ENCODE results near the gene FOLH1. TPM values are rescaled to one million over a fixed set of nuclear protein-coding genes. Genes with fewer than 3 reads are reported as not detected.
"Not testable (repeated sequence)": the region's sequence is repeated elsewhere in the genome, so short reads cannot be mapped to it uniquely, and the experiment has no call there.

FOLH1 gene
- total RNA-seq, 1 experiment from 2014 or later = 0.58 TPM

DNA sequence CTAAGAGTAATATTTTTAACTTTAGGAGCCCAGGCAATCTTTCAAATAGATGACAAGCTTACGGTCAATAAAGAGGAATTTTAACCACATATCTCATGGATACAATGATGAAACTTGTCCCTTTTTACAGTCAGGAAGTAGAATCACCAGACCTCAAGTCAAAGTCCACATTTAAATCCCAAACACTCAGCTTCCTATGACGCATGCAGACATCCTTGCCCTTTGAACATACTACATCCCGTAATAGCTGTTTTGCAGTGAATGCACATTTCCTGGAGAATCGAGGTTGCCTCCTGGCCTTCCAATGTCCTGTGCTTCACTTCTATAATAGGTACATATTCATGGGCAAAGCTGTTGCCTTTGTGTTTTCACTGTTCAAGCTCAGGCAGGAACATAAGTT, 25.3 kb upstream of the FOLH1 start:
- H3K9ac ChIP-seq (ENCODE audit: low read length); H3K4me2 ChIP-seq (ENCODE audit: low read length); H3K79me2 ChIP-seq (ENCODE audit: low read length); H3K4me3 ChIP-seq (ENCODE audit: low read length); BruUV-seq (replicated peaks); H3K9me2 ChIP-seq (replicated peaks; ENCODE audit: low read length); POLR2A ChIA-PET (ENCODE audit: unreplicated experiment); H3K4me1 ChIP-seq (ENCODE audit: insufficient read depth, low read length); ATAC-seq; H4K20me1 ChIP-seq (ENCODE audit: low read length); H3K9me3 ChIP-seq (ENCODE audit: low read length); H3K27ac ChIP-seq (ENCODE audit: low read length); H3K27me3 ChIP-seq (ENCODE audit: low read length); H2AFZ ChIP-seq (ENCODE audit: low read length); CTCF ChIA-PET; H3K36me3 ChIP-seq (ENCODE audit: low read depth, low read length); H3F3A ChIP-seq (ENCODE audit: low read length, unreplicated experiment); intact Hi-C loops (cut with micrococcal nuclease): not testable (repeated sequence)
- DNase-seq = peak; percentile 1

DNA sequence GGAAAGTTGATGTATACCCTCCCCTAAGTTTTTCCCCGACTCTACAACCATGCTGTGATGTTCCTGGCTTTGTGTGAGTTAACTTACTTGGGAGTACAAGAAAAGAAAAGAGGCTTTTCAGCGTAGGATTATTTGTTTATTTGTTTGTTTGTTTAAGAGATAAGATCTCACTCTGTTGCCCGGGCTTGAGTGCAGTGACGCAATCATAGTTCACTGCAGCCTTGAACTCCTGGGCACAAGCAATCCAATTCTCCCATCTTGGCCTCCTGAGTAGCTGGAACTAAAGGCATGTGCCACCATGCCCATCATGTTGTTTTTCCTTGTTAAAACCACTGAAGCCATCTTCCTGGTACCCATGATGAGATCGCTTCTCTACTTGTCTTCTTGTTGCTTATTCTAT, 24.6 kb upstream of the FOLH1 start:
- H3K9me2 ChIP-seq (replicated peaks; ENCODE audit: low read length); BruUV-seq (replicated peaks); H3K4me2 ChIP-seq (ENCODE audit: low read length); H3K27ac ChIP-seq (ENCODE audit: low read length); H3K4me3 ChIP-seq (ENCODE audit: low read length); H3K4me1 ChIP-seq (ENCODE audit: insufficient read depth, low read length); H3K9ac ChIP-seq (ENCODE audit: low read length); DNase-seq; H3K36me3 ChIP-seq (ENCODE audit: low read depth, low read length); H3K27me3 ChIP-seq (ENCODE audit: low read length); H3F3A ChIP-seq (ENCODE audit: low read length, unreplicated experiment); POLR2A ChIA-PET (ENCODE audit: unreplicated experiment); CTCF ChIA-PET; H4K20me1 ChIP-seq (ENCODE audit: low read length); ATAC-seq; H3K79me2 ChIP-seq (ENCODE audit: low read length); intact Hi-C loops (cut with micrococcal nuclease); H3K9me3 ChIP-seq (ENCODE audit: low read length); H2AFZ ChIP-seq (ENCODE audit: low read length): not testable (repeated sequence)

DNA sequence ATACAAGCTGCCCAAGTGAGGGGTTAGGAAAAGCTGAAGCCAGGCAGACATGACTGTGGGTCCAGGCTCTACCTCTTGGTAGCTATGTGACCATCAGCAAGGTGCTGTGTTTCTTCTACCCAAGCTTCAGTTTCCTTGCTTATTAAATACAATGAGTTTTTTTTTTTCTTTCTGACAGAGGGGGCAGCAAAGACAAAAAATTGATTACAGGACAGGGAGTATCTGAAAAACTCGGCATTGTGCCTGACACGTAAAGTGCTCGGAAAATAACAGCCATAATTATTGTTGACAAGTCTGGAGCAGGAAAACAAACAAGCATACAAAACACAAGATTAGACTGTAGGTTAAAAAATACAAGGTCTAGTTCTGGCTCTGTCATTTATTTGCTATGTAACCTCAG, 23.3 kb upstream of the FOLH1 start:
- H3K27ac ChIP-seq (ENCODE audit: low read length); H4K20me1 ChIP-seq (ENCODE audit: low read length); H3K27me3 ChIP-seq (ENCODE audit: low read length); H3K9me2 ChIP-seq (replicated peaks; ENCODE audit: low read length); H3K4me3 ChIP-seq (ENCODE audit: low read length); H3K4me2 ChIP-seq (ENCODE audit: low read length); ATAC-seq; BruUV-seq (replicated peaks); DNase-seq; H3K79me2 ChIP-seq (ENCODE audit: low read length); H3K4me1 ChIP-seq (ENCODE audit: insufficient read depth, low read length); POLR2A ChIA-PET (ENCODE audit: unreplicated experiment); H3F3A ChIP-seq (ENCODE audit: low read length, unreplicated experiment); H3K9ac ChIP-seq (ENCODE audit: low read length); H3K9me3 ChIP-seq (ENCODE audit: low read length); intact Hi-C loops (cut with micrococcal nuclease); H3K36me3 ChIP-seq (ENCODE audit: low read depth, low read length); CTCF ChIA-PET; H2AFZ ChIP-seq (ENCODE audit: low read length): not testable (repeated sequence)

DNA sequence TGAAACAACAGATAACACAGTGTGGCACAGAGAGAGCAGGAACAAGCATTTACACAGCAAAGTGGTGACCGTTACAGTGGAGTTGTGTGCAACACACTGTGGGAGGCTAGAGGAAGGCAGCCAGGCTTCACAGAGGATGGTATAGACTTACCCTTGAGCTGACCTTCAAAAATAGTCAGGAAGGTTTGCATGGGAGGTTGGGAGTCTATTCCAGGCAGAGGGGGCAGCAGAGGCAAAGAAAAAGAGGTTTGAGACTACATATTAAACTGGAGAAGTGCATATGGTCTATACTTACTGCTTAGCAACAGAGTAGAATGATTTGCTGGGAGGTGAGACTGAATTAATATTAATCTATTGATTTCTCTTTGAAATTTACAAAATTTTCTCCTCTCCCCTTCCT, 22.1 kb upstream of the FOLH1 start:
- ATAC-seq; BruUV-seq (replicated peaks); H3K9me3 ChIP-seq (ENCODE audit: low read length); intact Hi-C loops (cut with micrococcal nuclease); CTCF ChIA-PET; H3K9me2 ChIP-seq (replicated peaks; ENCODE audit: low read length); H3K27me3 ChIP-seq (ENCODE audit: low read length); POLR2A ChIA-PET (ENCODE audit: unreplicated experiment); H3K4me3 ChIP-seq (ENCODE audit: low read length); H4K20me1 ChIP-seq (ENCODE audit: low read length); H3K27ac ChIP-seq (ENCODE audit: low read length); H3K9ac ChIP-seq (ENCODE audit: low read length); H2AFZ ChIP-seq (ENCODE audit: low read length); H3K36me3 ChIP-seq (ENCODE audit: low read depth, low read length); H3K4me2 ChIP-seq (ENCODE audit: low read length); H3K4me1 ChIP-seq (ENCODE audit: insufficient read depth, low read length); DNase-seq; H3F3A ChIP-seq (ENCODE audit: low read length, unreplicated experiment); H3K79me2 ChIP-seq (ENCODE audit: low read length): not testable (repeated sequence)

DNA sequence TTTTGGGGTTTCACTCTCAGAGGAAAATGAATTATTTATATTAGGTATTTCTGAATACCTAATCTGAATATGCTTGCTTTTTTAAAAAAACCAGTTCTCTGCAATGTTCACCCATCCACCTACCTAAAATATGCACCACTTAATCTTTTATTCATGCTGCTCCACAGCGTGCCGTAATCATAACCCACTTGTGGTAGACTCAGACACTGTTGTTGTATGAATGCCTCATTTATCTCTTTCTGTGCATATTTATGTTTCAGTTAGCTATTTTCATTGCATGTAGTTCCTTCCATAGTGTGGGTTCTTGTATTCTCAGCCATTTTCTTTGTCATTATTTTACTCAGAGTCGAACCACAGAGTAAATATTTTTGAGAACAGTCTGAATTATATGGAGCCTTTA, 21.6 kb upstream of the FOLH1 start:
- H3K4me2 ChIP-seq (ENCODE audit: low read length); H3K79me2 ChIP-seq (ENCODE audit: low read length); H3K9me2 ChIP-seq (replicated peaks; ENCODE audit: low read length); H3K36me3 ChIP-seq (ENCODE audit: low read depth, low read length); ATAC-seq; H3K4me1 ChIP-seq (ENCODE audit: insufficient read depth, low read length); POLR2A ChIA-PET (ENCODE audit: unreplicated experiment); H3K27me3 ChIP-seq (ENCODE audit: low read length); H3K4me3 ChIP-seq (ENCODE audit: low read length); H4K20me1 ChIP-seq (ENCODE audit: low read length); intact Hi-C loops (cut with micrococcal nuclease); H3K27ac ChIP-seq (ENCODE audit: low read length); DNase-seq; H3K9me3 ChIP-seq (ENCODE audit: low read length); H3K9ac ChIP-seq (ENCODE audit: low read length); H2AFZ ChIP-seq (ENCODE audit: low read length); CTCF ChIA-PET; H3F3A ChIP-seq (ENCODE audit: low read length, unreplicated experiment); BruUV-seq (replicated peaks): not testable (repeated sequence)

DNA sequence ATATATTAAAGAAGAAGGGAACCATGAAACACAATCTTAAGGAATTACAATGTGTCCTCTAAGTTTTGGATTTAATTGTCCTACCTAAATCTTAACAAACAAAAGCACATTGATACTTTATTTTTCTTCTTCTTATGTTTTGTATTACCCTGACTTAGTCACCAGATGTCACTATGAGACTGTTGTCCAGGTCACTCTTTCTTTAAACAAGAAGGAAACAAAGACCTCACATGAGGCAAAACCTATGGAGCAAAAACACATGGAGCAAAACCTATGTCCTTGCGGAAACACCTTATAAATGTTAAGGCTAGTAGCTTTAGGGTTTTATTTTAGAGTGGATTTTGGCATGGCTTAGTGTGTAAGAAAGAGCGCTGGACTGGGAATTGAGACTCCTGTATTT, 20.7 kb upstream of the FOLH1 start:
- H3K4me2 ChIP-seq (ENCODE audit: low read length); DNase-seq; ATAC-seq; POLR2A ChIA-PET (ENCODE audit: unreplicated experiment); H2AFZ ChIP-seq (ENCODE audit: low read length); H4K20me1 ChIP-seq (ENCODE audit: low read length); H3K4me3 ChIP-seq (ENCODE audit: low read length); BruUV-seq (replicated peaks); H3K79me2 ChIP-seq (ENCODE audit: low read length); H3K9ac ChIP-seq (ENCODE audit: low read length); H3K9me3 ChIP-seq (ENCODE audit: low read length); H3F3A ChIP-seq (ENCODE audit: low read length, unreplicated experiment); H3K27ac ChIP-seq (ENCODE audit: low read length); intact Hi-C loops (cut with micrococcal nuclease); H3K9me2 ChIP-seq (replicated peaks; ENCODE audit: low read length); H3K27me3 ChIP-seq (ENCODE audit: low read length); CTCF ChIA-PET; H3K4me1 ChIP-seq (ENCODE audit: insufficient read depth, low read length); H3K36me3 ChIP-seq (ENCODE audit: low read depth, low read length): not testable (repeated sequence)

DNA sequence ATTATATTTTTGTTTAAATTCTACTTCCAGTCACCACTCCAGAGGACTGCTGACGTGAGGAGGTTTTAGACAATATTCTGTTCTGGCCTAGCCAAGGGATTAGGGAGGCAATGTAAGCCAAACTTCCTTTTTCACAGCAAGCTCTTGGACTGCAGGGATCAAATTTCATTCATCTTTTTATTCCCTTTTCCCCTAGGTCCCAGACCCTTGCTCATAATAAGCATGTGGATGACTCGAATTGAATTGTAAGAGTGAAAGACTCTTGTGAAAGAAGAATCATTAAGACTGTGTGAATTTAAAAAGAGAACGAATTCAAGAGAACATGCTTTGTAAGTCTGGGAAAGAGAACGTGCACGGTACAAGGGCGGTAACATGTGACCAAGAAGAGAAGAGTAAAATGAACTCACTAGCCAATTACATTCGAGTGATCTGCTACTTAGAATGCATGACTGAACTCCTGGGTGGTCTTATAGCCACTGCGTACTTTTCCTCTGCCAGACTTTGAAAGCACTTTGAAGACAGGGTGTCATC, 16.9 kb upstream of the FOLH1 start:
- H3K9ac ChIP-seq (ENCODE audit: low read length); POLR2A ChIA-PET (ENCODE audit: unreplicated experiment); H4K20me1 ChIP-seq (ENCODE audit: low read length); DNase-seq; H3K36me3 ChIP-seq (ENCODE audit: low read depth, low read length); H3F3A ChIP-seq (ENCODE audit: low read length, unreplicated experiment); intact Hi-C loops (cut with micrococcal nuclease); H3K9me2 ChIP-seq (replicated peaks; ENCODE audit: low read length); H3K27me3 ChIP-seq (ENCODE audit: low read length); H3K9me3 ChIP-seq (ENCODE audit: low read length); H3K4me3 ChIP-seq (ENCODE audit: low read length); H3K4me1 ChIP-seq (ENCODE audit: insufficient read depth, low read length); ATAC-seq; CTCF ChIA-PET; H2AFZ ChIP-seq (ENCODE audit: low read length); BruUV-seq (replicated peaks); H3K27ac ChIP-seq (ENCODE audit: low read length); H3K4me2 ChIP-seq (ENCODE audit: low read length); H3K79me2 ChIP-seq (ENCODE audit: low read length): not testable (repeated sequence)
